Measurements from ENCODE around the gene RBFOX1.

RBFOX1 gene

GRCh38 chr16:7334801-7335560 lies 2.3 kb downstream of the RBFOX1 start:
- no peak for DNase-seq (ENCODE audit: low spot score)

DNA sequence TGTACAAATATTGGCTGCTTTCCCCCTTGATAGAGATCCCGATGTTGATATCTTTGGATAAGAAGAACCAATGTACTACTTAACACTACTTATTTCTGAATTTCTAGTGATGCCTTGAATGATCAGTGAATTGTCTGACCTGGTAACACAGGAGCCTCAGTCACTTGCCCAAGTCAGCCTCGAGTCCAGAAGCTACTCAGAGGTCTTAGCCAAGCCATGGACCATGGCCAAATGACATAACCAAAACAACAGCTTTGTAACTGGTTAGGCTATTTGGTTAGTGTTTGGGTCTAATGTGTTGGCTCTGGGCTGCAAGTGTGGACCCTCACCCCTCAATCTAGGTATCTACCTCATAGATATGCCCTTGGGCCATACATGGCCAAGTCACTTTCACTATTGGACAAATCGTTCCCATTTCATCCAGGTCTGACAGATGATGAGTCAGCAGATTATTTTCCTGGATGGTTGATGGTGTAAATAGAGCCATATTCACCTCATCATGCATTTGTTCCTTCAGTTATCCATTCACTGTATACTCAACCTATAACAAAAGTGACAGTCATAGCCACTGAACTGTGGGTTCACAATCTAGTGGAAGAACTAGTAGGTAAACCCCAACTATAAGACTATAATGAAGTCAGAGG lies 3.5 kb downstream of the RBFOX1 start:
- no peak for DNase-seq (ENCODE audit: low spot score)

DNA sequence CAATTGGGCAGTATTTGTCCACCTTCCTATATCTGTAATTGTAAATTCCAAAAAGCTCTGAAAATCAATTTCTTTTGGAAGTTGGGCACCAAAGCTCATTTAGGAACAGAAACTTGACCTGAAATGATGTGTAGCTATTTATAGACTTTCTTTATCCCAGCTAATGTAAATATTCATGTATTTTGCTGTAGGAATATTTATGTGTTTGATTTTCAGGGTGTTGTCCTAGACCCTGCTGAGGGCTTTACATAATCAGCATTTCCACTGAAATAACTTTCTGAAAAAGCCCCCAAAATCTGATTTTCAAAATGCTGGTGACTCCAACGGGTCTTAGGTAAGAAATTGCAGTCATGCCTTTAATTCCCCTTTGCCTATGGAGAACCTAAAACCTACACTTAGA lies 4.1 kb downstream of the RBFOX1 start:
- no peak for DNase-seq (ENCODE audit: low spot score)

DNA sequence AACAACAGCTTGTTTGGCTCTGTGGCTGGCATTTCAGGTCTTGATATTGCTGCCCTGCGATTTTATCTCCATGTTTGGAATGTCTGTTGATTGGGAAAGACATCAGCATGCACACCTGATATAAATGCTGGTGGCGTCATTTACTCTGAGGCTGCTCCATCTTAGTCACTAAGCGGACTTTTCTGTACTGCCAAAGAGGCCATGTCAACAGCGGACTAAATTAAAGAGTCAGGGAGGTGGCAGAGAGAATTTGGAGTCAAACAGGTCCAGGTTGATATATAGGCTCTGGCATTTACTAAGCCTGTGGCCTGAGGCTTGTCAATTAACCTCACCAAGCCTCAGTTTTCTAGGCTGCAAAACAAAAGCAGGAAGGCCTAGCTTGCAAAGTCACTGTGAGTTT lies 6.2 kb downstream of the RBFOX1 start:
- no peak for DNase-seq (ENCODE audit: low spot score)

- DNase-seq (ENCODE audit: low spot score), result no peak
Observed at GRCh38 chr16:7339700-7340099, 7.1 kb downstream of the RBFOX1 start.

GRCh38 chr16:7340938-7341337 lies 8.3 kb downstream of the RBFOX1 start:
- DNase-seq (ENCODE audit: low spot score), result no peak

GRCh38 chr16:7342598-7342997 lies 10.0 kb downstream of the RBFOX1 start:
- no peak for DNase-seq (ENCODE audit: low spot score)

DNA sequence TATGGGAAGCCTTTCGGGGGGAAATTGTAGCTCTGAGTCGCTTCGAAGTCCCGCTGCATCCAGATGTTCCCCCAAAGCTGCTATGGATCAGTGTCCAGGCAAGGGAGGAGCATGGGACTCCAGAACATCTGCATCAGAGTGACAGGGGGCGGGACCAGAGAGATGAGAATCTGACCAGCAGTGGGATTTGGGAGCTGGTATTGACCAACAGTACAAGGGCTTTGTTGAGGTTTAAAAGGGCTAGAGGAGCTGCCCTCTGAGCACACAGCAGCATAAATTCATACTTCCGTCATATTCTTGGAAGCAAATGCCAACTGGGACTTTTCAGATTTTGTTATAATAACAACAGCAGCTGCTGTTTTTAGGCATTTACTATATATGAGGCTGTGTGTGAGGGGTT lies 10.6 kb downstream of the RBFOX1 start:
- DNase-seq (ENCODE audit: low spot score), result no peak

DNA sequence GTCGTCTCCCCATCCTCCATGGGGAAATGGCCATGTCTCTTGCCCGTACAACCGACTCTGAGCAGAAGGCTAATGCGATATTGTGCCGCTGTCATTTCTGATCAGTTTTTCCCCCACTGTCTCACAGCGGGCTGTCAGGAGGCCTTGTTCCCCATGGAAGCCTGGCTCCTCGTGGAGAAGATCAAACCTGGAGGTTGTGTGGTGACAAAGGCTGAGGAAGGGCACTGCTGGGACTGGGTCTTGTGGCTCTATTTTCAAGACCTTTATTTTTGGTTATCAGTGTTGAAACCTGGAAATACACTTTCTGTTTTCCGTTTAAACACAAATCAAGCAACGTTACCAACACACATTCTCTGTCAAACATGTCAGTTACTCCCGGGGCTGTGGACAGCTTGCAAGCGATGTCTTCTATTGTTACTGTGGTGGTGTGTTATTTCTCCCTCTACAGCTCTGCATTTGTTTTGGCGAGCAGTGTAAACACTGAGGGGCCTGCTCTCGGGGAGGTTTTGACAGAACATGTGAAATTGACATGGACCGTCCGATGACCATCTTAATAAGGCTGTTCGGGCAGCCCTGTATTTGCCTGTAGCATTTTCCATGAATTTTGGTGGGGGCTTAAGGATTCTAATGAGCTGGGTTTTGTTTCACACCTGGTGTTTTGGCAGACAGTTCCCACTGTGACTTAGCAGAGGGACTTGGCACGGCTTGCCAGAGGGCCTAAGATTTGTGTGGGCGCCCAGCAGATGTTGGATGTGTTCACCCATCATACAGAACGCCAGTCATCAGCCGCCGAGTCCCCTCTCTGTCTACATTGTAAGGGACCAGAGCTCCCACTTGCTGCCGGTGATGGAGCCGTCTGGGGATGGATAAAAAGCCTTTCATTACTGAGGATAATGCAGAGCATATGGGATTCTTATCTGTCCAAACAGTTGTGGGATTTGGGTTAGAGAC lies 12.5 kb downstream of the RBFOX1 start:
- DNase-seq (ENCODE audit: low spot score), result no peak

DNA sequence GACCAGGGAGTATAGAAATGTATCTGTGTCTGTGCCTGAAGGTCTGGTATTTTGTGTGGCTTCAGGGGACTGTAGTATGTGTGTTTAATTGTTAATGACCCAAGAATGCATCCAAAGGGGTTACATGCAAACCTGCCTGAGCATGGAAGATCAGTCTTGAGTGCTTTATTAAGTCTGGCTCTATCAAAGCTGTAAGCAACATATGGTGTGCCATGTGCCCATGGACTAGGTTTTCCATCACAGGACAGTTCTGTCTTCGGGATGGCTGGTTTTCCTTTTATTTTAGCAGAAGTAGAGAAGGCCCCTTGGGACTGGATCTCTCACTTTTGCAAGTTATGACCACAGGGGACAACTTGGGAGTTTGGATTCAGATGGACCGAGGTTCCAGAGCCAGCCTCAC lies 18.2 kb downstream of the RBFOX1 start:
- DNase-seq (ENCODE audit: low spot score), result no peak

DNA sequence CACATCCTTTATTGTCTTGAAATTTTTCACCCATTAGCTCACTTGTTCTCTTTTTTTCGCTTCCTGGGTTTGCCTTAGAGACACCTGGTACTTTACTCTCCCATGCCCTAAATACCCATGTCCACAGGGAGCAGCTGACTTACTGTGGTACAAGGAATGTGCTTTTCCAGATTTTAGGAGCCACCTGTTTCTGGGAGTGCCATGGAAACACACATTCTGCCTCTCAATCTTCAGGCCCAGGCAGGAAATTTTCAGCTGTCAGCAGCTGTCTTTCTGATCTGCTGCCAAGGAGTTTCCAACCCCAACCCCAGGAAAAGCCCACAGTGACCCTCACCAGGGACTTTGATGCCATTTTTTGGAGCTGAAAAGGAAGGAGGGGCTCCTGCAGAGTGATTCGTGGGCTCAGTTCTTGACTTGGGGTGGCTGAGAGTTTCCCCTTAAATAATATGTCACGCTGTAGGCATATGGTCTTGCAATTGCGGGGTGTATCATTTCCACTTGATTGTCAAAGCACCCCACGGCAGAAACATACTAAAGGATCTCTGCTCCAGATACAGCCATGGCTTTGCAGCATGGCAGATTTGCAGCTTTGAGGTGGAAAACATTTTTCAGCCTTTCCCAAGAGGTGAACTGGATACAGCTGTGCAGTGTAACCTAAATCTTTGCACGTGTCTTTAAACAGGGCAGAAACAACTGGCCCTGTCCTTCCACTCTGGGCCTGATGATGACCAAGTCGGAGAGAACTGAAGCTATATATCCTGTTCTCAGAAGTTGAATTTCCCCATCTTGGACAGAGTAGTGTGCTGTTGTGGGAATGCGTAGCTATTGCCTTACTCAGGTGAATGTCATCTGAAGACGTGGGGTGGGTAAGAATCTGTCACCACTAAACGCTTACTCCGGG lies 19.2 kb downstream of the RBFOX1 start:
- no peak for DNase-seq (ENCODE audit: low spot score)

DNA sequence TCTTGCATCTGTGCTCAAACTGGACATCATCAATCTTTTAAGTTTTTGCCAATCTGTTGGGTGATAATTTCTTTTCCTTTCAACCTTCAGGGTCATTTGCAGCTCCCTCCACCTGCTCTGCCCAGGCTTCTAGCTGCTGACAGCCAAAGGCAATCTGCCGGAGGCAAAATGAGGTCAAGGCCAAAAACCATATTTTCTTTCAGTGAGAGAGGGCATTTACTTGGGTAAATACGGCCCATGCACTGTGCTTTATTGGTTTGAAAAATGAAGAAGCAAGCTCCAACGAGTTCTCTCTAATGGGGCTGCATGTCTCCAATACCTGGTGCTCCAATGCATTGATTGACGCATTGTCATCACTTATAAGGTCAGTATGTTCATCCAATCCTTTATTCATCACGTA lies 23.1 kb downstream of the RBFOX1 start:
- no peak for DNase-seq (ENCODE audit: low spot score)

GRCh38 chr16:7361416-7362129 lies 28.9 kb downstream of the RBFOX1 start:
- no peak for DNase-seq (ENCODE audit: low spot score)

DNA sequence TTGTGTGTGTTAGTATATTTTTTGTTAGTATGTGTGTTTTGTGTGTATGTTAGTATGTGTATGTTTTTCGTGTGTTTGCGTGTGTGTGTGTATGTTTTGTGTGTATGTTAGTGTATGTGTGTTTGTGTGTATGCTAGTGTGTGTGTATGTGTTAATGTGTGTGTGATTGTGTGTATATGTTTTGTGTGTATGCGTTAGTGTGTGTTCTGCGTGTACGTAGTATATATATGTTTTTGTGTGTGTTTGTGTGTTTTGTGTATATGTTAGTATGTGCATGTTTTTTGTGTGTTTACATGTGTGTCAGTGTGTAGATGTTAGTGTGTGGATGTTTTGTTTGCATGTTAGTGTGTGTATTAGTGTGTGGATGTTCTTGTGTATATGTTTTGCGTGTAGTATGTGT lies 29.6 kb downstream of the RBFOX1 start:
- DNase-seq (ENCODE audit: low spot score), result no peak

DNA sequence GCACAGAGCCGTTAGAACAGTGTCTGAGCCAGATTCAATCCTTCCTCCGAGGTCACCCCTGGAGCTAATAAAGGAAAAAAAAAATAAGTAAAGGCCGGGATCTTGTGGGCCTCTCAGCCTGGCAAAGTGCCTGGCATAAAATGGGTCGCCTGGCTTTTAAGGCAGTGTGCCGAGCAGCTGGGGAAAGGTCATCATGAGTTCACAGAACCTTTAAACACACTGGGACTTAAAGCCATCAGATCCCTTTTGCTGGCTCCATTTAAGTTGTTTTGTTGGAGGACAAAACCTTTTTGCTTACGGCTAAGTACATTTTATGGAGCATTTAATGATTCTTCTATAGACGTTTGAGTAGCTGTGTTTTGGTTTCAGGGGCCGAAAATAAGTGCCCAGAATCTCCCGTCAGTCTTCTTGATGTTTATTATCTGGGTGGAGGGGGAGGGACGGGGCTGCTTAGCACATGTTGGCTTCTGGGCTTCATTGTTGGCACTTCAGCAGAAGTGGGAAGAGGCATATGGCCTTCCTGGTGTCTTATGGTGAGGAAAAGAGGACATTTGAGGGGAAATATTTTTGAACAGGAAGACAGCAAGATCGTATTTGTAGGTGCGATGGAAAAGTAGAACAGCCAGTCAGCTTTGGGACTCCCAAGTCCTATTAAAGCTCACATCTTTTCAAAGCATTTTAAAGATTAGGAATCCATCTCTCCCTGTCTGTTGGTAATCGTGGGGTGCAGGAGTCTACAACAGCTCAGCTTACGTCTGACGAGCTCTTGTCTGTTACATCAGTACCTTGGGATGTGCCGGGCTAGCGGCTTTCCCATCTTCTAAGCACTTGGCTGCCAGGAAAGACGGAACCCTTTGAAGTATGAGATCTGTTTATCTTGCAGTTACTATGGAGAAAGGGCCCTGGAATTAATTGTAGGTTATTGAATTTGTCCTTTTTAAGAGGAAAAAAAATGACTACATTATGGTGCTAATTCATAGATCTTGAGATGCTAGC lies 31.1 kb downstream of the RBFOX1 start:
- DNase-seq (ENCODE audit: low spot score), result no peak

GRCh38 chr16:7366041-7366440 lies 33.4 kb downstream of the RBFOX1 start:
- no peak for DNase-seq (ENCODE audit: low spot score)

DNA sequence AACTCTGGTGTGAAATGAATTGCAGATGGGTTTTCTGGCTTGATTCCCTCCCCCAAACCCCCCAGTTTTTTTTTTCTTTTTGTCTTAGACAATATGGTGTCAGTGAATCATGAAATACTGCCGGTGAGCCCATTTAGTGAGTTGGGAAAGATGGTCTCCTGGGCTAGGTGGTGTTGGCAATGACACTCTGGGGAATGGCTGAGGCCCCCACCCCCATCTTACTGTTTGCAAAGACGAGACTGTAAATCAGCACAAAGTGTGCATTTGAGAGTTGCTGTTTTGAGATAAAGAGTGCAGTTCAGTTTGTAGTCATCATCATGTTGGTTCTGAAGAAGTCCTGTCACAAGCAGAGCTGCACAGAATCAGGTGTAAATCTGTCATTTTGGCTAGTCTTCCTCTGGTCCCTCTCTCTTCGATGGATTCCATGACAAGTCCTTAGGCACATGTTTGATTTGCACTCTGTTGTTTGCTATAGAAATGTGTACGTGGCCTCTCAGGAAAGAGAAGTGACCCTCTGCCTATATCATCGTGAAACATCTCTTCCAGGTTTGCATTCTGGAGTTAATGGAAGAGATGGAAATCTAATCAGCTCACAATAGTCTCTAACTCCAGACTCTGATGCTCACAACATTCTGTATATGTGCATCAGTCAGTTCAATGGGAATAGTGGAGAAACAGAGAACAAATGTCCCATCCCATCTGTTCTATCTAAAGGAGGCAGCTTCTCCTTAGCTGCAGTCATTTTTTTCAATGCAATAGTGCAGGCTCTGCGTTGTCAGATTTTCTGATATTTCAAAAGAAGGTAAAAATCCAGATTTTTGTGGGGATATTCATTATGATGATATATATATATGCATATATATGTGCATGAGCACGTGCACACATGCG lies 34.6 kb downstream of the RBFOX1 start:
- DNase-seq (ENCODE audit: low spot score), result no peak

DNA sequence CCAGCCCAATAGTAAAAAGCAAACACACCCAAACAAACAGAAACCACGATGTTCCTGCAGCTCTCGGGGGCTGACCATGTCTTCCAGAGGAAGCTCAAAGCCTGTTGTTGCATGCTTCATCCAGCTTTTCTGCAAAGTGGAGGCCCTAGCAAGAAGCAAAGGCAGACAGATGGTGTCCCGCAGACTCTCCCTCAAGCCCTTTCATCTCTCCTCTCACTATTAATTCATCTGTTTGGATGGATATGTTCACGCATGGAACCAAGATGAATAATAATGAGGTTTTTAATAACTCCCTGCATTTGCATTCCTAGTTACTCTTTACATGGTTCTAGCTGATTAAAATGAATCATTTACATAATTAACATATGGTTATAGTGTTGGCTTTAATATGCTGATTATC lies 36.6 kb downstream of the RBFOX1 start:
- DNase-seq (ENCODE audit: low spot score), result no peak

GRCh38 chr16:7372095-7372494 lies 39.5 kb downstream of the RBFOX1 start:
- DNase-seq (ENCODE audit: low spot score), result no peak
